ENCODE measurements around the gene MRPS5.

The MRPS5 gene

GRCh38 chr2:95158441-95158840 lies 36.8 kb upstream of the MRPS5 start:
- no peak for DNase-seq (ENCODE audit: low read depth)
- peak overlapping the region; percentile 76 for H3K4me3 ChIP-seq (ENCODE audit: low read depth, low read length)
- TF ChIP-seq CTCF (conservative IDR thresholded peaks at IDR 0.05; ENCODE audit: low read depth, low read length), result no peak

- no peak overlapping the region for H3K4me3 ChIP-seq (ENCODE audit: low read depth, low read length)
- peak; percentile 8 for DNase-seq (ENCODE audit: low read depth)
- TF ChIP-seq CTCF (conservative IDR thresholded peaks at IDR 0.05; ENCODE audit: low read depth, low read length), result no peak
Measured at GRCh38 chr2:95149397-95149984, 27.9 kb upstream of the MRPS5 start.

GRCh38 chr2:95143838-95144237 lies 22.2 kb upstream of the MRPS5 start:
- TF ChIP-seq CTCF (conservative IDR thresholded peaks at IDR 0.05; ENCODE audit: low read depth, low read length), result no peak
- no peak overlapping the region for H3K4me3 ChIP-seq (ENCODE audit: low read depth, low read length)
- DNase-seq (ENCODE audit: low read depth), result no peak

- H3K4me3 ChIP-seq (ENCODE audit: low read depth, low read length), result no peak overlapping the region
- DNase-seq (ENCODE audit: low read depth), result no peak
- no peak for TF ChIP-seq CTCF (conservative IDR thresholded peaks at IDR 0.05; ENCODE audit: low read depth, low read length)
Measured at GRCh38 chr2:95138702-95139101, 17.1 kb upstream of the MRPS5 start.

- DNase-seq (ENCODE audit: low read depth), result no peak
- H3K4me3 ChIP-seq (ENCODE audit: low read depth, low read length), result peak overlapping the region; percentile 98
- no peak for TF ChIP-seq CTCF (conservative IDR thresholded peaks at IDR 0.05; ENCODE audit: low read depth, low read length)
Measured at GRCh38 chr2:95122197-95122551, 566 bp upstream of the MRPS5 start.

- H3K4me3 ChIP-seq (ENCODE audit: low read depth, low read length), result peak overlapping the region; percentile 98
Measured at GRCh38 chr2:95121093-95121406, 558 bp downstream of the MRPS5 start.

More at GRCh38 chr2:95121093-95121406, 558 bp downstream of the MRPS5 start:
- no peak for DNase-seq (ENCODE audit: low read depth)
- TF ChIP-seq CTCF (conservative IDR thresholded peaks at IDR 0.05; ENCODE audit: low read depth, low read length), result no peak

Data from choroid plexus epithelial cell (primary cell).